Aorta (tissue), 5 donors: ENCODE data around the gene PLD3. TPM values are rescaled to one million over a fixed set of nuclear protein-coding genes. Genes with fewer than 3 reads are reported as not detected.

Source experiments
- ATAC-seq: fragments of 200-7000 bp; cut with Tn5 transposase; one replicate; pipeline ENCODE4 v1.9.1; 2022; ENCODE audit warnings: moderate library complexity; ENCODE audit not compliant: low FRiP score
- DNase-seq, 2 donors: peaks; one replicate each; pipeline ENCODE4 v3.0.0-alpha.2; 2020
- H3K27ac ChIP-seq, 2 donors: one replicate each; pipeline ENCODE4 v1.5.1; 2013; ENCODE audit warnings: low read length in 2 of 2, mild to moderate bottlenecking in 2 of 2, moderate library complexity in 2 of 2, control low read depth in 1 of 2, inconsistent platforms in 1 of 2, low read depth in 1 of 2
- H3K27me3 ChIP-seq, 2 donors: one replicate each; pipeline ENCODE4 v1.6.1; 2013; ENCODE audit warnings: control low read depth in 1 of 2, low read length in 1 of 2, mild to moderate bottlenecking in 1 of 2, moderate library complexity in 1 of 2; ENCODE audit not compliant: insufficient read depth in 2 of 2, control insufficient read depth in 1 of 2
- H3K36me3 ChIP-seq, 2 donors: one replicate each; pipeline ENCODE4 v1.6.1; 2013; ENCODE audit warnings: control low read depth in 1 of 2, low read length in 1 of 2, mild to moderate bottlenecking in 1 of 2; ENCODE audit not compliant: insufficient read depth in 2 of 2, control insufficient read depth in 1 of 2
- H3K4me1 ChIP-seq, 2 donors: one replicate each; pipeline ENCODE4 v1.6.1; 2013; ENCODE audit warnings: low read length in 2 of 2, control low read depth in 1 of 2, mild to moderate bottlenecking in 1 of 2, moderate library complexity in 1 of 2; ENCODE audit not compliant: insufficient read depth in 2 of 2, control insufficient read depth in 1 of 2
- H3K4me3 ChIP-seq, 2 donors: one replicate each; pipeline ENCODE4 v1.5.1; 2013; ENCODE audit warnings: low read length in 2 of 2, control low read depth in 1 of 2, mild to moderate bottlenecking in 1 of 2
- H3K9me3 ChIP-seq: one replicate; pipeline ENCODE4 v1.6.1; 2013; ENCODE audit warnings: mild to moderate bottlenecking, low read length; ENCODE audit not compliant: control insufficient read depth
- WGBS, 2 donors: extraction: QIAGEN DNeasy Blood & Tissue Kit; methylation state at CpG; one replicate each; pipeline ENCODE4 v1.1.7; 2013; 5-methylcytosine and 5-hydroxymethylcytosine counted together
- intact Hi-C, 2 donors: fragments of 100-400 bp; cut with DNase I; formaldehyde crosslinking; loops; one replicate each; pipeline versions ENCODE4 v1.14.2 to v1.15.0; 2022
- polyA plus RNA-seq, 2 donors: library from polyadenylated mRNA; stranded (reverse); fragments of 200-250 nt; gene quantifications; one replicate each; pipeline ENCODE4 v1.2.3, GENCODE V29; 2013
- total RNA-seq, 2 donors: library from RNA; stranded (reverse); fragmentation: NEBNext Ultra II Directional; extraction: Animal tissue kit (Norgen Biotek cat#: 25700); gene quantifications; one replicate each; pipeline ENCODE4 v1.2.1, GENCODE V29; 2021
- donor health status: healthy with polysubstance abuse.
- donor health status: Bipolar disorder and iron deficiency.
- donor health status: DM: no; HTN: no; CAD: no.
- donor health status: DM: no; HTN: no; CAD: no.
- donor health status: DM: yes; HTN: yes; CAD: no.

The PLD3 gene
- total and polyA plus RNA-seq, 4 donors, result 143 to 291 (median 209) TPM

- Histone ChIP-seq H3K4me3 (no peak overlapping the region), H3K27ac (no peak overlapping the region), H3K27me3 (no peaks in the 10 kb centered on the region), H3K36me3 (no peaks in the 10 kb centered on the region), H3K9me3 (no peaks in the 10 kb centered on the region), H3K4me1 (no peaks in the 10 kb centered on the region)
- no peak for ATAC-seq
- 62 to 76% methylated on average over 2 of the region's 2 CpGs for WGBS, 2 donors
- peak in 1 of 2 donors; percentile 13 for DNase-seq
- intact Hi-C loops, result no loop called here
These were observed 36.0 kb upstream of the PLD3 start for GRCh38 chr19:40312533-40312932.

GRCh38 chr19:40313229-40313983, 35.1 kb upstream of the PLD3 start:
- Histone ChIP-seq H3K4me1 (no peaks in the 10 kb centered on the region), H3K27ac (no peak overlapping the region), H3K27me3 (no peaks in the 10 kb centered on the region), H3K9me3 (no peaks in the 10 kb centered on the region), H3K36me3 (no peaks in the 10 kb centered on the region), H3K4me3 (no peak overlapping the region)
- DNase-seq (peak in 1 of 2 donors; percentile 5), ATAC-seq (no peak)
- intact Hi-C loops, result no loop called here
- WGBS, 2 donors, result 88 to 90% methylated on average over 9 of the region's 9 CpGs

- Histone ChIP-seq H3K27ac (no peak overlapping the region), H3K9me3 (no peaks in the 10 kb centered on the region), H3K4me1 (no peaks in the 10 kb centered on the region), H3K4me3 (no peak overlapping the region), H3K36me3 (no peaks in the 10 kb centered on the region), H3K27me3 (no peaks in the 10 kb centered on the region)
- DNase-seq, result no peak
- intact Hi-C loops, result no loop called here
- no peak for ATAC-seq
- WGBS, 2 donors, result 85 to 87% methylated on average over 2 of the region's 2 CpGs
These were observed 33.8 kb upstream of the PLD3 start for GRCh38 chr19:40314656-40315055.

- Histone ChIP-seq H3K36me3 (no peaks in the 10 kb centered on the region), H3K4me3 (no peak overlapping the region), H3K9me3 (no peaks in the 10 kb centered on the region), H3K4me1 (no peaks in the 10 kb centered on the region), H3K27me3 (no peaks in the 10 kb centered on the region), H3K27ac (no peak overlapping the region)
- intact Hi-C loops, result no loop called here
- DNase-seq (peak in 1 of 2 donors; percentile 46), ATAC-seq (peak; percentile 46)
- 54 to 59% methylated on average over 5 of the region's 5 CpGs for WGBS, 2 donors
These were observed 32.6 kb upstream of the PLD3 start for GRCh38 chr19:40315812-40316470.

GRCh38 chr19:40317338-40317737, 31.2 kb upstream of the PLD3 start:
- WGBS, 2 donors, result 75 to 77% methylated on average over 7 of the region's 7 CpGs
- intact Hi-C loops, result no loop called here
- H3K36me3 ChIP-seq, result no peaks in the 10 kb centered on the region
- H3K9me3 ChIP-seq, result no peaks in the 10 kb centered on the region
- no peak overlapping the region for H3K4me3 ChIP-seq
- ATAC-seq, result no peak
- no peaks in the 10 kb centered on the region for H3K27me3 ChIP-seq
- H3K27ac ChIP-seq, result no peak overlapping the region
- no peaks in the 10 kb centered on the region for H3K4me1 ChIP-seq
- peak in 1 of 2 donors; percentile 42 for DNase-seq

GRCh38 chr19:40320558-40320935, 27.9 kb upstream of the PLD3 start:
- WGBS, 2 donors, result 81% methylated on average over 7 of the region's 7 CpGs
- Histone ChIP-seq H3K36me3 (peaks cover 2 to 13% of the 10 kb centered on the region in 2 donors), H3K4me1 (no peaks in the 10 kb centered on the region), H3K27ac (no peak overlapping the region), H3K9me3 (no peaks in the 10 kb centered on the region), H3K4me3 (no peak overlapping the region), H3K27me3 (no peaks in the 10 kb centered on the region)
- intact Hi-C loops, result no loop called here
- peak in 1 of 2 donors; percentile 49 for DNase-seq
- no peak for ATAC-seq

- Histone ChIP-seq H3K27me3 (no peaks in the 10 kb centered on the region), H3K4me1 (no peaks in the 10 kb centered on the region), H3K36me3 (peaks cover 7 to 14% of the 10 kb centered on the region in 2 donors), H3K9me3 (no peaks in the 10 kb centered on the region), H3K4me3 (no peak overlapping the region), H3K27ac (no peak overlapping the region)
- ATAC-seq (no peak), DNase-seq (peak in 1 of 2 donors; percentile 62)
- 94 to 95% methylated on average over 18 of the region's 18 CpGs for WGBS, 2 donors
- intact Hi-C loops, result no loop called here
These were observed 27.4 kb upstream of the PLD3 start for GRCh38 chr19:40321076-40321475.

- Histone ChIP-seq H3K27ac (no peak overlapping the region), H3K27me3 (no peaks in the 10 kb centered on the region), H3K36me3 (peaks cover 7 to 16% of the 10 kb centered on the region in 2 donors), H3K9me3 (no peaks in the 10 kb centered on the region), H3K4me1 (no peaks in the 10 kb centered on the region), H3K4me3 (no peak overlapping the region)
- DNase-seq (peak in 1 of 2 donors; percentile 66), ATAC-seq (no peak)
- WGBS, 2 donors, result 92 to 93% methylated on average over 27 of the region's 27 CpGs
- intact Hi-C loops, result no loop called here
These were observed 26.8 kb upstream of the PLD3 start for GRCh38 chr19:40321566-40322270.
